A549 (cell line): Measurements from ENCODE around the gene CTSC. TPM values are rescaled to one million over a fixed set of nuclear protein-coding genes. Genes with fewer than 3 reads are reported as not detected.
A peak's percentile ranks its signal among the peaks of the same experiment; 100 is the strongest.

Source experiments
- ATAC-seq, 2 experiments: fragments of 200-7000 bp in 1 of 2; fragments of >200 bp in 1 of 2; cut with Nextera tagmentation in 1 of 2; cut with Tn5 transposase in 1 of 2; 3 replicates each; pipeline versions ENCODE4 v1.8.0 to v1.9.1; 2018 to 2020; ENCODE audit warnings: mild to moderate bottlenecking in 1 of 2, moderate library complexity in 1 of 2
- CTCF ChIA-PET: fragments of 300-600 bp; sonication (Branson Sonifier 250); formaldehyde crosslinking; extraction: SDS; loops from one replicate; lab custom pipeline; 2021; ENCODE audit warnings: antibody characterized with exemption, inconsistent platforms; lab: Yijun Ruan, JAX
- POLR2A ChIA-PET: fragments of 350-600 bp; formaldehyde crosslinking; extraction: SDS; loops from one replicate; lab custom pipeline; 2021; ENCODE audit warnings: antibody characterized with exemption, inconsistent platforms; lab: Yijun Ruan, JAX
- DNase-seq, 2 experiments: peaks; one replicate each; pipeline versions ENCODE4 v3.0.0 to v3.0.0-alpha.2; 2011 to 2016; ENCODE audit warnings: low read depth in 1 of 2, low spot score in 1 of 2
- FAIRE-seq: peaks from 2 replicates; lab custom pipeline; 2011; peaks lifted over from hg19 to GRCh38; lab: Jason Lieb, UNC
- H3K27ac ChIP-seq, 2 experiments: fragments of >200 bp; sonication (Bioruptor Twin); formaldehyde crosslinking; 3 replicates each; pipeline ENCODE4 v1.5.1; 2016 to 2017
- H3K4me1 ChIP-seq: fragments of >200 bp; sonication (Bioruptor Twin); formaldehyde crosslinking; 3 replicates; pipeline ENCODE4 v1.6.1; 2016
- H3K4me2 ChIP-seq: fragments of >200 bp; sonication (Bioruptor Twin); formaldehyde crosslinking; 3 replicates; pipeline ENCODE4 v1.6.1; 2016
- H3K4me3 ChIP-seq: fragments of >200 bp; sonication (Bioruptor Twin); formaldehyde crosslinking; 3 replicates; pipeline ENCODE4 v1.5.1; 2016
- H3K9me3 ChIP-seq: fragments of >200 bp; sonication (Bioruptor Twin); formaldehyde crosslinking; 3 replicates; pipeline ENCODE4 v1.6.1; 2016
- CBX2 ChIP-seq: fragments of 200-600 bp; sonication (generic); IDR thresholded peaks from 2 replicates; pipeline ENCODE4 v1.6.1; 2016; ENCODE audit warnings: low read depth, mild to moderate bottlenecking, borderline replicate concordance
- CHD4 ChIP-seq: fragments of 200-600 bp; sonication (generic); IDR thresholded peaks from 2 replicates; pipeline ENCODE4 v1.6.1; 2016; ENCODE audit warnings: antibody characterized with exemption, mild to moderate bottlenecking, borderline replicate concordance
- CTCF ChIP-seq: fragments of >200 bp; sonication (Bioruptor Twin); formaldehyde crosslinking; IDR thresholded peaks from 3 replicates; pipeline ENCODE4 v1.5.1; 2016
- EHF ChIP-seq: fragments of 250-450 bp; sonication (Bioruptor Pico); IDR thresholded peaks from 2 replicates; pipeline ENCODE4 v1.5.0; 2020; ENCODE audit warnings: mild to moderate bottlenecking
- EP300 ChIP-seq, 2 experiments: fragments of >200 bp; sonication (Bioruptor Twin); formaldehyde crosslinking; IDR thresholded peaks; 2 replicates in 1 of 2; 3 replicates in 1 of 2; pipeline ENCODE4 v1.6.1; 2016 to 2017
- FOSL2 ChIP-seq, 2 experiments: fragments of 450-650 bp in 1 of 2; fragments of >200 bp in 1 of 2; sonication (Bioruptor Twin) in 1 of 2; formaldehyde crosslinking; IDR thresholded peaks; 2 replicates each; pipeline versions ENCODE4 v1.5.0 to v1.6.1; 2016 to 2020; ENCODE audit warnings: mild to moderate bottlenecking in 1 of 2, moderate library complexity in 1 of 2
- GATA3 ChIP-seq: IDR thresholded peaks from 2 replicates; pipeline ENCODE4 v1.6.1; 2012; ENCODE audit warnings: borderline replicate concordance
- HDAC2 ChIP-seq: fragments of 200-600 bp; sonication (generic); IDR thresholded peaks from 2 replicates; pipeline ENCODE4 v1.6.1; 2016
- HOXB5 ChIP-seq: fragments of 250-450 bp; sonication (Bioruptor Pico); IDR thresholded peaks from 2 replicates; pipeline ENCODE4 v1.5.0; 2020; ENCODE audit warnings: mild to moderate bottlenecking, moderate library complexity
- JUN ChIP-seq, 2 experiments: fragments of >200 bp; sonication (Bioruptor Twin); formaldehyde crosslinking; IDR thresholded peaks; 2 replicates in 1 of 2; 3 replicates in 1 of 2; pipeline ENCODE4 v1.6.1; 2016 to 2017
- KDM1A ChIP-seq: fragments of 200-600 bp; sonication (generic); IDR thresholded peaks from 2 replicates; pipeline ENCODE4 v1.6.1; 2016; ENCODE audit warnings: low read depth, mild to moderate bottlenecking
- MAFK ChIP-seq: fragments of 450-650 bp; IDR thresholded peaks from 2 replicates; pipeline ENCODE4 v1.6.1; 2014; ENCODE audit not compliant: partially characterized antibody
- NPAS2 ChIP-seq: fragments of 250-450 bp; sonication (Bioruptor Pico); IDR thresholded peaks from 2 replicates; pipeline ENCODE4 v1.8.0; 2022; ENCODE audit warnings: mild to moderate bottlenecking, moderate library complexity, borderline replicate concordance
- NR3C1 ChIP-seq: fragments of >200 bp; sonication (Bioruptor Twin); formaldehyde crosslinking; IDR thresholded peaks from 3 replicates; pipeline ENCODE4 v1.6.1; 2017
- RAD21 ChIP-seq, 2 experiments: fragments of >200 bp in 1 of 2; sonication (Bioruptor Twin) in 1 of 2; formaldehyde crosslinking in 1 of 2; IDR thresholded peaks in 1 of 2; conservative IDR thresholded peaks in 1 of 2; 2 replicates in 1 of 2; 3 replicates in 1 of 2; pipeline ENCODE4 v1.6.1; 2012 to 2018; ENCODE audit warnings: inconsistent platforms in 1 of 2
- RCOR1 ChIP-seq: fragments of 150-350 bp; IDR thresholded peaks from 2 replicates; pipeline ENCODE4 v1.6.1; 2014; ENCODE audit warnings: antibody characterized with exemption, low read length, low read depth
- RFX5 ChIP-seq: fragments of 450-650 bp; IDR thresholded peaks from 2 replicates; pipeline ENCODE4 v1.7.1; 2014; ENCODE audit warnings: antibody characterized with exemption, mild to moderate bottlenecking, moderate library complexity
- RNF2 ChIP-seq: fragments of 200-600 bp; sonication (generic); IDR thresholded peaks from 2 replicates; pipeline ENCODE4 v1.6.1; 2016; ENCODE audit warnings: low read depth, mild to moderate bottlenecking, antibody characterized with exemption, moderate library complexity, borderline replicate concordance
- SMC3 ChIP-seq: fragments of >200 bp; sonication (Bioruptor Twin); formaldehyde crosslinking; IDR thresholded peaks from 3 replicates; pipeline ENCODE4 v1.6.1; 2018; ENCODE audit warnings: inconsistent platforms
- TFCP2L1 ChIP-seq: fragments of 250-450 bp; sonication (Bioruptor Pico); IDR thresholded peaks from 2 replicates; pipeline ENCODE4 v1.5.0; 2021; ENCODE audit warnings: mild to moderate bottlenecking
- ZC3H11A ChIP-seq: fragments of 450-650 bp; IDR thresholded peaks from 2 replicates; pipeline ENCODE4 v1.6.1; 2014; ENCODE audit warnings: antibody characterized with exemption, mild to moderate bottlenecking
- ZNF302 ChIP-seq: fragments of 250-450 bp; sonication (Bioruptor Pico); IDR thresholded peaks from 2 replicates; pipeline ENCODE4 v1.9.0; 2021; ENCODE audit warnings: inconsistent platforms, mild to moderate bottlenecking, moderate library complexity
- ZSCAN20 ChIP-seq: fragments of 250-450 bp; sonication (Bioruptor Pico); IDR thresholded peaks from 2 replicates; pipeline ENCODE4 v1.8.0; 2022; ENCODE audit warnings: mild to moderate bottlenecking, moderate library complexity
- WGBS: methylation state at CpG from one replicate; pipeline ENCODE4 v1.1.6; 2017; ENCODE audit errors: missing lambda C conversion rate; 5-methylcytosine and 5-hydroxymethylcytosine counted together
- polyA plus RNA-seq, 4 experiments: library from polyadenylated mRNA; depleted of rRNA in 3 of 4; stranded (reverse); fragments of >200 nt; fragmentation: RNase III in 1 of 4; extraction: RNeasy Plus Mini Kit Qiagen cat#74134 plus additional on column Dnase treatment in 1 of 4; gene quantifications; 2 replicates in 3 of 4; 3 replicates in 1 of 4; pipeline ENCODE4 v1.2.3, GENCODE V29; 2011 to 2017
- TF ChIP-seq, protein P1 (sequence below): fragments of 450-650 bp; IDR thresholded peaks from 2 replicates; pipeline ENCODE4 v1.6.1; 2014; ENCODE audit warnings: antibody characterized with exemption
- TF ChIP-seq, protein P2 (sequence below): fragments of 250-450 bp; sonication (Bioruptor Pico); IDR thresholded peaks from 2 replicates; pipeline ENCODE4 v1.5.0; 2020; ENCODE audit warnings: low read depth, mild to moderate bottlenecking, moderate library complexity
- TF ChIP-seq, protein P3 (sequence below): fragments of >200 bp; sonication (Bioruptor Twin); formaldehyde crosslinking; IDR thresholded peaks from 3 replicates; pipeline ENCODE4 v1.6.1; 2016

The CTSC gene
- polyA plus RNA-seq, 2 of the 4 experiments (the other 2 are of a cell fraction), result 50.0 to 118 TPM

GRCh38 chr11:88284336-88285050 is 53.0 kb downstream of the CTSC start (continued):
- TF ChIP-seq EP300 (IDR thresholded peaks at IDR 0.05) (no peak), NR3C1 (no peak)
- TF ChIP-seq, protein P1, sequence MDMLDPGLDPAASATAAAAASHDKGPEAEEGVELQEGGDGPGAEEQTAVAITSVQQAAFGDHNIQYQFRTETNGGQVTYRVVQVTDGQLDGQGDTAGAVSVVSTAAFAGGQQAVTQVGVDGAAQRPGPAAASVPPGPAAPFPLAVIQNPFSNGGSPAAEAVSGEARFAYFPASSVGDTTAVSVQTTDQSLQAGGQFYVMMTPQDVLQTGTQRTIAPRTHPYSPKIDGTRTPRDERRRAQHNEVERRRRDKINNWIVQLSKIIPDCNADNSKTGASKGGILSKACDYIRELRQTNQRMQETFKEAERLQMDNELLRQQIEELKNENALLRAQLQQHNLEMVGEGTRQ, result no peak
- TF ChIP-seq, all 56 proteins: peak for 0

DNA sequence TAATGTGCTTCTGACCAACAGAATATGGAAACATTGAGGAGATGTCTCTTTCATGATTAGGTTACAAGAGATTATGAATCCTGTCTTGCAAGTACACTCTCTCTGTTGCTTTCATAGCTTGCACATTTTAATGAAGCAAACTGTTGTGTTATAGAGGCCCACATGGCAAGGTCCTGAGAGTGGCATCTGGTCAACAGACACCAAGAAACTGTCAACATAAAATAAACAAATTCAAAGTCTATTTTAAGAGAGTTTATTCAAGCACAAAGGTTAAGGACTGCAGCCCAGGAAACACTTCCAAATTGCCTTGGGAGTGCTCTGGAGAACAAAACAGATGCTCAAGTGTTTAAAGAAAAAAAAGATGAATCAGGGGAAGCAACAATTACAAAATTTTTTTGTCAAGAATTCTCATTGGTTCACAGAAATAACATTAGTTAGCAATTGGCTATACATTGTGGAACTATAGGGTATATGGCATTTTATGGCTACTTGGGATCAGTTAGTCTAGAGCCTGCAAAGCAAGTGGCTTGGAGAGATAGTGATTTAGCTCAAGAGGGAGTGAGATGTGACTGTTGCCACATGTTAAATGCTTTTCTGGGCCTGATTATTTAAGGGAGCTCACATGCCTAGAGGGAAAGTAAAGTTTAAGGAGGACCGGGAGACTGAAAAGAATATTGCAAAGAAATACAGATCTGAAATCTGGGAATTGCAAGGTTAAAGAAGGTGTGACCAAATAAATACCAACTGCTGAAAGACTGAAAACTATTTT is 54.6 kb downstream of the CTSC start:
- ATAC-seq (no peak), FAIRE-seq (no peak)
- WGBS, result 93% methylated on average over 1 of the region's 1 CpG

GRCh38 chr11:88281317-88281712 is 56.2 kb downstream of the CTSC start:
- H3K27ac ChIP-seq, result no peak overlapping the region
- FAIRE-seq, result no peak
- DNase-seq, result peak in 1 of 2 experiments; percentile 11
- no peaks in the 10 kb centered on the region for H3K4me1 ChIP-seq
- no peaks in the 10 kb centered on the region for H3K9me3 ChIP-seq
- 59% methylated on average over 3 of the region's 3 CpGs for WGBS
- no peak overlapping the region for H3K4me2 ChIP-seq
- ATAC-seq, result peak in 1 of 2 experiments; percentile 34; a peak in 1 of 6 replicates
- no peak overlapping the region for H3K4me3 ChIP-seq
- POLR2A ChIA-PET, result no interaction called here
- CTCF ChIA-PET, result interaction anchor here (0.9 to 2.2 kb wide), 2 partner anchors 151 to 265 kb away, joined by 3 to 14 read pairs; no protein-coding TSS in a partner anchor
- peak; percentile 40 for TF ChIP-seq SMC3
- TF ChIP-seq HOXB5 (CRISPR knock-in tag), result no peak
- TF ChIP-seq EHF (CRISPR knock-in tag), result no peak
- TF ChIP-seq CBX2, result no peak
- TF ChIP-seq ZNF302 (CRISPR knock-in tag), result no peak
- TF ChIP-seq RAD21 (conservative IDR thresholded peaks at IDR 0.05 in 1 of 2, IDR thresholded peaks at IDR 0.05 in 1 of 2), result peak; percentile 46 to 51; a peak in 4 of 5 replicates
- no peak for TF ChIP-seq JUN (IDR thresholded peaks at IDR 0.05)
- no peak for TF ChIP-seq NPAS2 (CRISPR knock-in tag)
- TF ChIP-seq CHD4, result no peak
- TF ChIP-seq FOSL2 (IDR thresholded peaks at IDR 0.05), result no peak
- no peak for TF ChIP-seq FOSL2 (CRISPR knock-in tag; IDR thresholded peaks at IDR 0.05)
- no peak for TF ChIP-seq TFCP2L1
- peak; percentile 26; the same call in 1 of the 3 replicates for TF ChIP-seq CTCF
- TF ChIP-seq, protein P1, result no peak
- TF ChIP-seq RFX5, result no peak
- TF ChIP-seq, protein P2, sequence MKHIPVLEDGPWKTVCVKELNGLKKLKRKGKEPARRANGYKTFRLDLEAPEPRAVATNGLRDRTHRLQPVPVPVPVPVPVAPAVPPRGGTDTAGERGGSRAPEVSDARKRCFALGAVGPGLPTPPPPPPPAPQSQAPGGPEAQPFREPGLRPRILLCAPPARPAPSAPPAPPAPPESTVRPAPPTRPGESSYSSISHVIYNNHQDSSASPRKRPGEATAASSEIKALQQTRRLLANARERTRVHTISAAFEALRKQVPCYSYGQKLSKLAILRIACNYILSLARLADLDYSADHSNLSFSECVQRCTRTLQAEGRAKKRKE, result no peak
- TF ChIP-seq MAFK, result no peak
- TF ChIP-seq KDM1A, result no peak
- no peak for TF ChIP-seq RCOR1

More for the DNA sequence above, 54.6 kb downstream of the CTSC start:
- Histone ChIP-seq H3K4me3 (no peak overlapping the region), H3K27ac (no peak overlapping the region), H3K4me1 (no peaks in the 10 kb centered on the region), H3K9me3 (no peaks in the 10 kb centered on the region), H3K4me2 (no peak overlapping the region)
- no peak for TF ChIP-seq FOSL2 (IDR thresholded peaks at IDR 0.05)
- TF ChIP-seq FOSL2 (CRISPR knock-in tag; IDR thresholded peaks at IDR 0.05), result no peak
- no peak for TF ChIP-seq NPAS2 (CRISPR knock-in tag)
- no peak for TF ChIP-seq GATA3
- TF ChIP-seq, protein P3, sequence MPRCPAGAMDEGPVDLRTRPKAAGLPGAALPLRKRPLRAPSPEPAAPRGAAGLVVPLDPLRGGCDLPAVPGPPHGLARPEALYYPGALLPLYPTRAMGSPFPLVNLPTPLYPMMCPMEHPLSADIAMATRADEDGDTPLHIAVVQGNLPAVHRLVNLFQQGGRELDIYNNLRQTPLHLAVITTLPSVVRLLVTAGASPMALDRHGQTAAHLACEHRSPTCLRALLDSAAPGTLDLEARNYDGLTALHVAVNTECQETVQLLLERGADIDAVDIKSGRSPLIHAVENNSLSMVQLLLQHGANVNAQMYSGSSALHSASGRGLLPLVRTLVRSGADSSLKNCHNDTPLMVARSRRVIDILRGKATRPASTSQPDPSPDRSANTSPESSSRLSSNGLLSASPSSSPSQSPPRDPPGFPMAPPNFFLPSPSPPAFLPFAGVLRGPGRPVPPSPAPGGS, result no peak
- no peak for TF ChIP-seq RNF2
- no peak for TF ChIP-seq ZC3H11A
- TF ChIP-seq ZSCAN20 (CRISPR knock-in tag), result no peak
- no peak for TF ChIP-seq HDAC2
- TF ChIP-seq, protein P2, result no peak
- DNase-seq, result no peak
- POLR2A ChIA-PET, result no interaction called here
- CTCF ChIA-PET, result interaction anchor here (1.1 to 2.2 kb wide), 3 partner anchors 22 to 267 kb away, joined by 3 to 14 read pairs (median 3); no protein-coding TSS in a partner anchor
